Measurements from ENCODE around the gene PCDHGA7. TPM values are rescaled to one million over a fixed set of nuclear protein-coding genes. Genes with fewer than 3 reads are reported as not detected.
"Not testable (repeated sequence)": the region's sequence is repeated elsewhere in the genome, so short reads cannot be mapped to it uniquely, and the experiment has no call there.

PCDHGA7 gene
- total RNA-seq, 3 donors from 2014 or later: 0.08 to 0.11 TPM; not detected in 1

GRCh38 chr5:141384471-141385267 lies 2.1 kb downstream of the PCDHGA7 start:
- Mint-ChIP-seq H3K27me3 (ENCODE audit: low read depth) (peaks cover 77% of the 10 kb centered on the region), H3K4me3 (no peak overlapping the region), H3K4me1 (ENCODE audit: low read depth) (peaks cover 2% of the 10 kb centered on the region), H3K36me3 (ENCODE audit: insufficient read depth) (peaks cover 5% of the 10 kb centered on the region), H3K9me3 (peaks cover 34% of the 10 kb centered on the region)
- no peak for DNase-seq
- no peak for ATAC-seq

DNA sequence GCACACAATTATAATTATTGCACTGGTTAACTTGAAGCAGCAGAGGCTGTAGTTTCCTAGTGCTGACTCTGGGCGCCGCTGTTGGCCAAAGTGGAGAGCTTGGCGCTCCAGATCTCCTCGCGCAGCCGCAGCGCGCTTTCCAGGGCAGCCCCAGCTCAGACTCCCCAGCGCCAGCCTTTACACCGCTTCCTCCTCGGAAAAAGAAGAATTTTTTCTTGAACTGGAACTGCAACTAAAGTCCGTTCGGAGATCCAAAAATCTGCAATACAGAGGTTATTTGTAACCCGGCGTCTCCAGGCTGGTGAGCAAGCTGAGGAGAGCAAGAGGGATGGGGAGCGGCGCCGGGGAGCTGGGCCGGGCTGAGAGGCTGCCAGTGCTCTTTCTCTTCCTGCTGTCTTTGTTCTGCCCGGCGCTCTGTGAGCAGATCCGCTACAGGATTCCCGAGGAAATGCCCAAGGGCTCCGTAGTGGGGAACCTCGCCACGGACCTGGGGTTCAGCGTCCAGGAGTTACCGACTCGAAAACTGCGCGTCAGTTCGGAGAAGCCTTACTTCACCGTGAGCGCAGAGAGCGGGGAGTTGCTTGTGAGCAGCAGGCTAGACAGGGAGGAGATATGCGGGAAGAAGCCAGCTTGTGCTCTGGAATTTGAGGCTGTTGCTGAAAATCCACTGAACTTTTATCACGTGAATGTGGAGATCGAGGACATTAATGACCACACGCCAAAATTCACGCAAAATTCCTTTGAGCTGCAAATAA lies 5.2 kb downstream of the PCDHGA7 start, which contains the start of gene PCDHGB4:
TSS of gene PCDHGB4 (plus strand) at position 142 of the 755 bp plus-strand sequence. CDS start at position 329, 187 bp downstream.
- not testable (repeated sequence) for H3K4me1 Mint-ChIP-seq (ENCODE audit: low read depth); DNase-seq; H3K36me3 Mint-ChIP-seq (ENCODE audit: insufficient read depth); H3K4me3 Mint-ChIP-seq
- Mint-ChIP-seq H3K27me3 (ENCODE audit: low read depth) (peaks cover 76% of the 10 kb centered on the region), H3K9me3 (peaks cover 34% of the 10 kb centered on the region)
- peak; percentile 41 to 51 for ATAC-seq

- H3K27me3 Mint-ChIP-seq (ENCODE audit: low read depth): peaks cover 75% of the 10 kb centered on the region
- no peak for DNase-seq
- peaks cover 36% of the 10 kb centered on the region for H3K9me3 Mint-ChIP-seq
- no peaks in the 10 kb centered on the region for H3K4me1 Mint-ChIP-seq (ENCODE audit: low read depth)
- H3K4me3 Mint-ChIP-seq: no peak overlapping the region
- ATAC-seq: no peak
- H3K36me3 Mint-ChIP-seq (ENCODE audit: insufficient read depth): peaks cover 5% of the 10 kb centered on the region
Measured at GRCh38 chr5:141388661-141389060, 6.1 kb downstream of the PCDHGA7 start.

GRCh38 chr5:141389153-141390042 lies 6.9 kb downstream of the PCDHGA7 start:
- H3K9me3 Mint-ChIP-seq: peaks cover 43% of the 10 kb centered on the region
- no peak overlapping the region for H3K4me3 Mint-ChIP-seq
- no peaks in the 10 kb centered on the region for H3K4me1 Mint-ChIP-seq (ENCODE audit: low read depth)
- peaks cover 5% of the 10 kb centered on the region for H3K36me3 Mint-ChIP-seq (ENCODE audit: insufficient read depth)
- DNase-seq: no peak
- H3K27me3 Mint-ChIP-seq (ENCODE audit: low read depth): peaks cover 75% of the 10 kb centered on the region
- no peak for ATAC-seq

- Mint-ChIP-seq H3K4me1 (ENCODE audit: low read depth) (no peaks in the 10 kb centered on the region), H3K4me3 (no peak within 1 kb of the TSS), H3K9me3 (peaks cover 33% of the 10 kb centered on the region), H3K27me3 (ENCODE audit: low read depth) (peaks cover 69% of the 10 kb centered on the region), H3K36me3 (ENCODE audit: insufficient read depth) (peaks cover 3% of the 10 kb centered on the region)
- ATAC-seq (no peak), DNase-seq (no peak)
Measured at GRCh38 chr5:141392429-141393198, 10.1 kb downstream of the PCDHGA7 start, which contains the start of gene PCDHGA8. TSS of gene PCDHGA8 (plus strand) at chr5:141392633. CDS start at chr5:141392814, 181 bp downstream.

DNA sequence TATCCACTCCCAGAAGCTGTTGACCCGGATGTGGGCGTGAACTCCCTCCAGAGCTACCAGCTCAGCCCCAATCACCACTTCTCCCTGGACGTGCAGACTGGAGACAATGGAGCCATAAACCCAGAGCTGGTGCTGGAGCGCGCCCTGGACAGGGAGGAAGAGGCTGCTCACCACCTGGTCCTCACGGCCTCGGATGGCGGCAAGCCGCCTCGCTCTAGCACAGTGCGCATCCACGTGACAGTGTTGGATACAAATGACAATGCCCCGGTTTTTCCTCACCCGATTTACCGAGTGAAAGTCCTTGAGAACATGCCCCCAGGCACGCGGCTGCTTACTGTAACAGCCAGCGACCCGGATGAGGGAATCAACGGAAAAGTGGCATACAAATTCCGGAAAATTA lies 10.7 kb downstream of the PCDHGA7 start:
- H3K4me1 Mint-ChIP-seq (ENCODE audit: low read depth): no peaks in the 10 kb centered on the region
- ATAC-seq (no peak), DNase-seq (no peak)
- H3K36me3 Mint-ChIP-seq (ENCODE audit: insufficient read depth): peaks cover 3% of the 10 kb centered on the region
- H3K9me3 Mint-ChIP-seq: peaks cover 33% of the 10 kb centered on the region
- H3K4me3 Mint-ChIP-seq: no peak overlapping the region
- H3K27me3 Mint-ChIP-seq (ENCODE audit: low read depth): peaks cover 66% of the 10 kb centered on the region

- Mint-ChIP-seq H3K9me3 (peaks cover 33% of the 10 kb centered on the region), H3K27me3 (ENCODE audit: low read depth) (peaks cover 65% of the 10 kb centered on the region)
- H3K36me3 Mint-ChIP-seq (ENCODE audit: insufficient read depth); H3K4me1 Mint-ChIP-seq (ENCODE audit: low read depth); ATAC-seq; H3K4me3 Mint-ChIP-seq; DNase-seq: not testable (repeated sequence)
Measured at GRCh38 chr5:141394401-141395187, 12.1 kb downstream of the PCDHGA7 start.

- H3K36me3 Mint-ChIP-seq (ENCODE audit: insufficient read depth); DNase-seq; H3K4me1 Mint-ChIP-seq (ENCODE audit: low read depth): not testable (repeated sequence)
- H3K4me3 Mint-ChIP-seq: peak within 1 kb of the TSS; percentile 45
- peak; percentile 69 to 90 for ATAC-seq
- H3K9me3 Mint-ChIP-seq: peaks cover 29% of the 10 kb centered on the region
- H3K27me3 Mint-ChIP-seq (ENCODE audit: low read depth): peaks cover 66% of the 10 kb centered on the region
Measured at GRCh38 chr5:141397756-141398551, 15.4 kb downstream of the PCDHGA7 start, which contains the start of gene PCDHGB5. TSS of gene PCDHGB5 (plus strand) at chr5:141397947. CDS start at chr5:141398128, 181 bp downstream.

GRCh38 chr5:141398608-141399007 lies 16.1 kb downstream of the PCDHGA7 start:
- Mint-ChIP-seq H3K27me3 (ENCODE audit: low read depth) (peaks cover 67% of the 10 kb centered on the region), H3K9me3 (peaks cover 26% of the 10 kb centered on the region), H3K4me3 (peak overlapping the region; percentile 16), H3K36me3 (ENCODE audit: insufficient read depth) (no peaks in the 10 kb centered on the region), H3K4me1 (ENCODE audit: low read depth) (no peaks in the 10 kb centered on the region)
- no peak for DNase-seq
- no peak for ATAC-seq

GRCh38 chr5:141399555-141400258 lies 17.2 kb downstream of the PCDHGA7 start:
- Mint-ChIP-seq H3K36me3 (ENCODE audit: insufficient read depth) (no peaks in the 10 kb centered on the region), H3K4me1 (ENCODE audit: low read depth) (no peaks in the 10 kb centered on the region), H3K9me3 (peaks cover 18% of the 10 kb centered on the region), H3K27me3 (ENCODE audit: low read depth) (peaks cover 69% of the 10 kb centered on the region), H3K4me3 (no peak overlapping the region)
- DNase-seq (no peak), ATAC-seq (no peak)

DNA sequence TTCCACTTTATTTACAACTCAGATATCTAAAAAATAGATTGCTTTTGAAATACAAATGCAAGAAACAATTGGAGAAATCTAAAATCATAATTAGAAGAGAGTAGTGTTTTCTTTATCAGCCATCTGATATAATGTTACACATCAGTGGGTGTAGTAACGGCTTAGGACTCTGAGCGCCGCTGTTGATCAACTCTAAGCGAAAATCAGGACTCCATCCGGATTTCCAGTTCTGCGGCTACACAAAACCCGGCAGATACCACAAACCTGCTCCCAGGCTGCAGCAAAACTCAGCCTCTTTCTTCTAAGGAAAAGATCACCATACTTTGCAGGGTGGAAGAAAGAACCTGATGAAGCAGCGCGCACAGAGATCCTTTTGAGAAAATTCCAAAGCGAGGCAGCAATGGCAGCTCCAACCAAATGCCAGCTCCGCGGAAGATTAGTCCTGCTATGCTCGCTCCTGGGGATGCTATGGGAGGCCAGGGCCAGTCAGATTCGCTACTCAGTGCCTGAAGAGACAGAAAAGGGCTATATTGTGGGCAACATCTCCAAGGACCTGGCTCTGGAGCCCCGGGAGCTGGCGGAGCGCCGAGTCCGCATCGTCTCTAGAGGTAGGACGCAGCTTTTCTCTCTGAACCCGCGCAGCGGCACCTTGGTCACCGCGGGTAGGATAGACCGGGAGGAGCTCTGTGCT lies 20.2 kb downstream of the PCDHGA7 start, which contains the start of gene PCDHGA9:
TSS of gene PCDHGA9 (plus strand) at position 226 of the 691 bp plus-strand sequence. CDS start at position 401, 175 bp downstream.
- Mint-ChIP-seq H3K27me3 (ENCODE audit: low read depth) (peaks cover 74% of the 10 kb centered on the region), H3K36me3 (ENCODE audit: insufficient read depth) (no peaks in the 10 kb centered on the region), H3K4me1 (ENCODE audit: low read depth) (no peaks in the 10 kb centered on the region), H3K9me3 (peaks cover 21% of the 10 kb centered on the region), H3K4me3 (peak within 1 kb of the TSS; percentile 65)
- no peak for DNase-seq
- no peak for ATAC-seq

Data from activated T-cell treated with anti-CD3 and anti-CD28 coated beads, Interleukin-2, amount 50 U/mL, for 4 hours (primary cell).